Activated CD4-positive, alpha-beta T cell treated with anti-CD3 and anti-CD28 coated beads, Interleukin-2, amount 10 ng/mL, durations not matched to agents 24 days and 14 days (primary cell): ENCODE data around the gene B4GALT5. TPM values are rescaled to one million over a fixed set of nuclear protein-coding genes. Genes with fewer than 3 reads are reported as not detected.
"Not testable (repeated sequence)": the region's sequence is repeated elsewhere in the genome, so short reads cannot be mapped to it uniquely, and the experiment has no call there.

Source experiments
- DNase-seq: peaks from one replicate; pipeline ENCODE4 v3.0.0; 2022
- H3K27ac Mint-ChIP-seq: one replicate; pipeline ENCODE4 v1.8.0; 2022; ENCODE audit warnings: mild to moderate bottlenecking, mixed read lengths
- H3K27me3 Mint-ChIP-seq: one replicate; pipeline ENCODE4 v1.8.0; 2022; ENCODE audit warnings: mixed read lengths
- H3K36me3 Mint-ChIP-seq: one replicate; pipeline ENCODE4 v1.8.0; 2022; ENCODE audit warnings: low read depth, mild to moderate bottlenecking, mixed read lengths
- H3K4me1 Mint-ChIP-seq: one replicate; pipeline ENCODE4 v1.8.0; 2021; ENCODE audit warnings: mixed read lengths
- H3K4me3 Mint-ChIP-seq: one replicate; pipeline ENCODE4 v1.8.0; 2022; ENCODE audit warnings: mild to moderate bottlenecking, moderate library complexity, mixed read lengths
- H3K9me3 Mint-ChIP-seq: one replicate; pipeline ENCODE4 v1.8.0; 2021; ENCODE audit warnings: mixed read lengths
- intact Hi-C: fragments of 100-400 bp; cut with micrococcal nuclease; formaldehyde crosslinking; loops from one replicate; pipeline ENCODE4 v1.15.1; 2023
- total RNA-seq: library from RNA; stranded (reverse); gene quantifications from 2 replicates; pipeline ENCODE4 v1.2.3, GENCODE V29; 2022

The B4GALT5 gene
- 39.0 and 39.1 TPM in 2 replicates for total RNA-seq

GRCh38 chr20:49713753-49714712 lies at the start of gene B4GALT5:
Gene B4GALT5, minus strand, starts transcription at chr20:49713878. Its CDS starts 188 bp downstream, at chr20:49713690.
- Mint-ChIP-seq H3K4me1 (peaks cover 30% of the 10 kb centered on the region), H3K36me3 (peaks cover 2% of the 10 kb centered on the region), H3K9me3 (no peaks in the 10 kb centered on the region), H3K27ac (peak within 1 kb of the TSS; percentile 91), H3K27me3 (no peaks in the 10 kb centered on the region), H3K4me3 (peak within 1 kb of the TSS; percentile 94)
- peak; percentile 92 for DNase-seq
- intact Hi-C loops: loop anchor here (2.0 to 5.0 kb wide), 3 partner anchors 37 to 99 kb away; partner anchors contain the start of gene SLC9A8

GRCh38 chr20:49762940-49763766 lies 49.5 kb upstream of the B4GALT5 start:
- Mint-ChIP-seq H3K36me3 (no peaks in the 10 kb centered on the region), H3K4me1 (peaks cover 13% of the 10 kb centered on the region), H3K9me3 (peaks cover 3% of the 10 kb centered on the region), H3K4me3 (no peak overlapping the region), H3K27ac (no peak overlapping the region), H3K27me3 (peaks cover 66% of the 10 kb centered on the region)
- DNase-seq: no peak
- intact Hi-C loops: no loop called here

- intact Hi-C loops, DNase-seq, H3K36me3 Mint-ChIP-seq, H3K4me3 Mint-ChIP-seq, H3K4me1 Mint-ChIP-seq, H3K27ac Mint-ChIP-seq, H3K9me3 Mint-ChIP-seq: not testable (repeated sequence)
- peaks cover 70% of the 10 kb centered on the region for H3K27me3 Mint-ChIP-seq
Observed at GRCh38 chr20:49761888-49762287, 48.2 kb upstream of the B4GALT5 start.

- Mint-ChIP-seq H3K9me3 (no peaks in the 10 kb centered on the region), H3K4me3 (no peak overlapping the region), H3K4me1 (peaks cover 3% of the 10 kb centered on the region), H3K27ac (no peak overlapping the region), H3K36me3 (no peaks in the 10 kb centered on the region), H3K27me3 (peaks cover 73% of the 10 kb centered on the region)
- no peak for DNase-seq
- intact Hi-C loops: no loop called here
Observed at GRCh38 chr20:49759266-49759950, 45.7 kb upstream of the B4GALT5 start.

GRCh38 chr20:49758781-49759180 lies 45.1 kb upstream of the B4GALT5 start:
- peaks cover 73% of the 10 kb centered on the region for H3K27me3 Mint-ChIP-seq
- no peak overlapping the region for H3K27ac Mint-ChIP-seq

GRCh38 chr20:49757597-49757996 lies 43.9 kb upstream of the B4GALT5 start:
- H3K4me1 Mint-ChIP-seq: peaks cover 2% of the 10 kb centered on the region
- no peak for DNase-seq
- intact Hi-C loops: no loop called here
- peaks cover 74% of the 10 kb centered on the region for H3K27me3 Mint-ChIP-seq
- no peak overlapping the region for H3K27ac Mint-ChIP-seq
- H3K36me3 Mint-ChIP-seq: no peaks in the 10 kb centered on the region
- no peak overlapping the region for H3K4me3 Mint-ChIP-seq
- H3K9me3 Mint-ChIP-seq: no peaks in the 10 kb centered on the region

More at GRCh38 chr20:49758781-49759180, 45.1 kb upstream of the B4GALT5 start:
- Mint-ChIP-seq H3K9me3 (no peaks in the 10 kb centered on the region), H3K4me3 (no peak overlapping the region), H3K4me1 (peaks cover 3% of the 10 kb centered on the region), H3K36me3 (no peaks in the 10 kb centered on the region)
- no peak for DNase-seq
- intact Hi-C loops: no loop called here

- H3K4me3 Mint-ChIP-seq: no peak overlapping the region
- peaks cover 72% of the 10 kb centered on the region for H3K27me3 Mint-ChIP-seq
- H3K9me3 Mint-ChIP-seq: no peaks in the 10 kb centered on the region
Observed at GRCh38 chr20:49756241-49756640, 42.6 kb upstream of the B4GALT5 start.

GRCh38 chr20:49754596-49754995 lies 40.9 kb upstream of the B4GALT5 start:
- H3K27ac Mint-ChIP-seq: no peak overlapping the region
- DNase-seq: no peak
- H3K4me3 Mint-ChIP-seq: no peak overlapping the region
- H3K4me1 Mint-ChIP-seq: peaks cover 10% of the 10 kb centered on the region
- intact Hi-C loops: no loop called here
- H3K9me3 Mint-ChIP-seq: no peaks in the 10 kb centered on the region
- peaks cover 62% of the 10 kb centered on the region for H3K27me3 Mint-ChIP-seq
- H3K36me3 Mint-ChIP-seq: no peaks in the 10 kb centered on the region

More at GRCh38 chr20:49756241-49756640, 42.6 kb upstream of the B4GALT5 start:
- intact Hi-C loops: no loop called here
- DNase-seq: no peak
- H3K36me3 Mint-ChIP-seq: no peaks in the 10 kb centered on the region
- H3K27ac Mint-ChIP-seq: no peak overlapping the region
- peaks cover 4% of the 10 kb centered on the region for H3K4me1 Mint-ChIP-seq

GRCh38 chr20:49753133-49753532 lies 39.5 kb upstream of the B4GALT5 start:
- Mint-ChIP-seq H3K27me3 (peaks cover 52% of the 10 kb centered on the region), H3K4me1 (peaks cover 10% of the 10 kb centered on the region), H3K9me3 (no peaks in the 10 kb centered on the region), H3K27ac (no peak overlapping the region), H3K4me3 (no peak overlapping the region), H3K36me3 (no peaks in the 10 kb centered on the region)
- DNase-seq: no peak
- intact Hi-C loops: no loop called here

GRCh38 chr20:49752201-49752903 lies 38.7 kb upstream of the B4GALT5 start:
- Mint-ChIP-seq H3K27ac (no peak overlapping the region), H3K4me1 (peaks cover 10% of the 10 kb centered on the region), H3K27me3 (peaks cover 48% of the 10 kb centered on the region), H3K36me3 (no peaks in the 10 kb centered on the region), H3K4me3 (no peak overlapping the region), H3K9me3 (no peaks in the 10 kb centered on the region)
- DNase-seq: no peak
- intact Hi-C loops: no loop called here

GRCh38 chr20:49751397-49751736 lies 37.7 kb upstream of the B4GALT5 start:
- intact Hi-C loops: no loop called here
- DNase-seq: no peak
- H3K36me3 Mint-ChIP-seq: no peaks in the 10 kb centered on the region
- H3K27ac Mint-ChIP-seq: no peak overlapping the region
- H3K4me3 Mint-ChIP-seq: no peak overlapping the region
- peaks cover 39% of the 10 kb centered on the region for H3K27me3 Mint-ChIP-seq
- peaks cover 10% of the 10 kb centered on the region for H3K4me1 Mint-ChIP-seq
- no peaks in the 10 kb centered on the region for H3K9me3 Mint-ChIP-seq

- H3K9me3 Mint-ChIP-seq: no peaks in the 10 kb centered on the region
Observed at GRCh38 chr20:49750611-49751396, 37.1 kb upstream of the B4GALT5 start.

More at GRCh38 chr20:49750611-49751396, 37.1 kb upstream of the B4GALT5 start:
- peaks cover 10% of the 10 kb centered on the region for H3K4me1 Mint-ChIP-seq
- H3K27ac Mint-ChIP-seq: no peak overlapping the region
- peaks cover 38% of the 10 kb centered on the region for H3K27me3 Mint-ChIP-seq
- intact Hi-C loops: no loop called here
- no peak overlapping the region for H3K4me3 Mint-ChIP-seq
- peak; percentile 67 for DNase-seq
- no peaks in the 10 kb centered on the region for H3K36me3 Mint-ChIP-seq
